HG03469 (cell line): Measurements from ENCODE around the gene SLC27A2.
A peak's percentile ranks its signal among the peaks of the same experiment; 100 is the strongest.
"Not testable (repeated sequence)": the region's sequence is repeated elsewhere in the genome, so short reads cannot be mapped to it uniquely, and the experiment has no call there.

Experiments
- ATAC-seq: cut with Tn5 transposase; IDR thresholded peaks from one replicate; pipeline ENCODE4 v1.9.1; 2021; ENCODE audit warnings: mild to moderate bottlenecking, moderate library complexity, moderate number of reproducible peaks; ENCODE audit not compliant: unreplicated experiment

SLC27A2 gene

DNA sequence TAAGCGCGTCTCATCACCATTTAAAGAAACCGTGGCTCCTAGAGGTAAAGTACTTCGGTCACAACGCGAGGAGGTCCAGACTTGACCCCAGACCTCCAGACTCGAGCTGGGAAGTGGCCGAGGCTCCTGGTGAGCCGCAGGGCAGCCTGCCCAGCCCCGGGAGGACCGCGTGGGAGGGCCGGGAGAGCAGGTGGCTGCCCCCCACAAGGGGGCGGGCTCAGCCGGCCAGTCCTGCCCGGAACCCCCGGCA lies at the start of gene SLC27A2:
SLC27A2 (plus strand) TSS at position 228 of the 250 bp plus-strand sequence. CDS start 232 bp downstream, outside the sequence.
- no peak for ATAC-seq

GRCh38 chr15:50132251-50132984 lies 49.6 kb upstream of the SLC27A2 start:
- ATAC-seq: not testable (repeated sequence)

- peak; percentile 77 for ATAC-seq
Measured at GRCh38 chr15:50134524-50135024, 47.4 kb upstream of the SLC27A2 start.

GRCh38 chr15:50135031-50135551 lies 46.9 kb upstream of the SLC27A2 start:
- ATAC-seq: peak; percentile 45

DNA sequence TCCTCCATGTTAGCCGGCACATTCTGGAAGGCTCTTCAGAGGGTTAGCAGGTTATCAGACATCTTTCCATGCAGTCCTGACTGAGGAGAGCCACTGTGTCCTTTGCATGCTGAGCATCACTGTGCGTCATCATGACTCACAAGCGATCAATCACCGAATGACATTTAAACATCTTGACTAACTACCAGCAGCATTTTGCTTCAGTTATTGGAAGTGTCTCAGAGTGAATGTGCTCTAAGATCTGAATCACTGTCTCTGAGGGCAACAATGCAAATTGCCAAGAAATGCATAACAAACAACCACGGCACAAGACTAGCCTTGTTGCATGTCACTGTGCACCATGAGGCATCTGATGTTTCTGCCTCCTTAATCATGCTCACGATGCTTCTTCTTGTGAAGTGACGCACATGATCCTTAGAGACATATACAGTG lies 44.6 kb upstream of the SLC27A2 start:
- ATAC-seq: no peak

DNA sequence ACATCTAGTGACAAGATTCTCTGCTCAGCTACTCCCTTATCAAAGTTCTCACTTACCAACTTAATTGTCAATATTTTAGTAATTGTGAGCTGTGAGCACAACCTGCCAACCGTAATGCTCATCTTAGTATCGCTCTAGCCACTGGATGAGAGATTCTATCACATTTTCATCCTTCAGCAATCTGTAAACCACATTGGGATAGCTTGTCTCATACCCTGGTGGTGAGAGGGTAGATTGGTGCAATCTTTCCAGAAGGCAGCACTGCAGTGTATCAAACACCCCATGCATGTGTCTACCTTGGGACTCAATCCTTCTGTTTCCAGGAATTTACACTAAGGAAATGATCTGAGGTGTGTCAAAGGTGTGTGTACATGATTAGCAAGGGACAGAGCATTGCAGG lies 44.1 kb upstream of the SLC27A2 start:
- ATAC-seq: no peak

- ATAC-seq: no peak
Measured at GRCh38 chr15:50138391-50138790, 43.6 kb upstream of the SLC27A2 start.

- ATAC-seq: no peak
Measured at GRCh38 chr15:50140098-50140497, 41.9 kb upstream of the SLC27A2 start.

- no peak for ATAC-seq
Measured at GRCh38 chr15:50140983-50141382, 41.0 kb upstream of the SLC27A2 start.

DNA sequence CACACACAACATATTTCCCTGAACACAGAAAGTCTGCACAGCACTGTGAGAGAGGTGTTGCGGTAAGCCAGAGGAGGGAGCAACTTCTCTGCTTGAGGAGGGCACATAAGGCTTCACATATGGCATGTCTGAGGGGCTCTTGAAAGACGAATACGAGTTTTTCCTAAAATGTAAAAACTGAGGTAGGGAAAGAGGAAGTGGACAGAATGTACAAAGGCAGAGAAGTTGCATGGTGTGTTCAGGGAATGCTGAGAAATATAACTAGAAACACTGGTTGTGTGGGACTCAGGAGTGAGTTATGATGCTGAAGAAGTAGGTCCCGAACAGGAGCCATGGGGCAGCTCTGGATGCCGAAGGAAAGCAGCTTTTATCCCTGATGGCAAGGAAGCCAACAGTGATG lies 40.1 kb upstream of the SLC27A2 start:
- no peak for ATAC-seq

- no peak for ATAC-seq
Measured at GRCh38 chr15:50143255-50143860, 38.6 kb upstream of the SLC27A2 start.

DNA sequence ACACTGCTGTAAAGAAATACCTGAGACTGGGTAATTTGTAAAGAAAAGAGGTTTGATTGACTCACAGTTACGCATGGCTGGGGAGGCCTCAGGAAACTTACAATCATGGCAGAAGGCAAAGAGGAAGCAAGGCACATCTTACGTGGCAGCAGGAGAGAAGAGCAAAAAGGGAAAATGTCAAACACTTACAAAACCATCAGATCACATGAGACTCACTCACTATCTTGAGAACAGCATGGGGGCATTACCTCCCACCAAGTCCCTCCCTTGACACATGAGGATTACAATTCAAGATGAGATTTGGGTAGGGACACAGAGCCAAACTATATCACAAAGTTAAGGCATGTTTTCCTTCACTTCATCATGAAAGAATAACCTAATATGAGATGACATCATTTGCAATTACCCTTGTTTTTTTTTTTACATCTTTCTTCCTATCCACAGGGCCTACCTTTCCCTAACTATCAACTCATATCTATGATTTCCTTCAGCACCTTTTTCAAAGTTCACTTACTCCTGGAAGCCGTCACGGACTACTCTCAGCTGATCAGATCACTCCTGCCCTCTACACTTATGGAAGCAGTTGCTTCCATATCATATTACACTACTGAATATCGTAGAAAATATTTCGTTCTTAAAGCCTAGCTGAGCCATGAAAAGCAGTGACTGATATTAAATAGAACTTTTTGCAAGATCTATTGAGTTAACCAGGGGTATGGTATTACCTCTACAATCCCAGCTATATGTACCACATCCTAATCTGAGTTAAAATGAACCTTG lies 37.5 kb upstream of the SLC27A2 start:
- ATAC-seq: no peak

- no peak for ATAC-seq
Measured at GRCh38 chr15:50145451-50145872, 36.5 kb upstream of the SLC27A2 start.

DNA sequence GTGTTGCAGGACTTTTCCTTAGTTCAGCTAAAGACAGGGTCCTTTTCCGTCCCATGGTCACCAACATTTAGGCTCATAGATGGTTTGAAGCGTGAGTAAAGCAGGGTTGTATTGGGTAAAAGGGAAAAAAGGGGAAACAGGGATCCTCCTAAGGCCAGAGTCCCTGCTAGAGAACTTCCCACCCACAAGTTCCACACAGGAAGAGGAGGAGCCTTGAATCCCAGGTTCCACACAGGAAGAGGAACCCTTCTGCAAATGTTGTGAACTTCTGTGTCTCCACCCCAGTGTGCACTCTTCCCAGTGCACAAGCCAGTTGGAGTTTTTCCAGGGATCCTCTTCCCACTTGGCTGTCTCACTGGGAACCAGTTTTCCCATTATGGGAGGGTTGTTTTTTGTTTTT lies 35.4 kb upstream of the SLC27A2 start:
- no peak for ATAC-seq

DNA sequence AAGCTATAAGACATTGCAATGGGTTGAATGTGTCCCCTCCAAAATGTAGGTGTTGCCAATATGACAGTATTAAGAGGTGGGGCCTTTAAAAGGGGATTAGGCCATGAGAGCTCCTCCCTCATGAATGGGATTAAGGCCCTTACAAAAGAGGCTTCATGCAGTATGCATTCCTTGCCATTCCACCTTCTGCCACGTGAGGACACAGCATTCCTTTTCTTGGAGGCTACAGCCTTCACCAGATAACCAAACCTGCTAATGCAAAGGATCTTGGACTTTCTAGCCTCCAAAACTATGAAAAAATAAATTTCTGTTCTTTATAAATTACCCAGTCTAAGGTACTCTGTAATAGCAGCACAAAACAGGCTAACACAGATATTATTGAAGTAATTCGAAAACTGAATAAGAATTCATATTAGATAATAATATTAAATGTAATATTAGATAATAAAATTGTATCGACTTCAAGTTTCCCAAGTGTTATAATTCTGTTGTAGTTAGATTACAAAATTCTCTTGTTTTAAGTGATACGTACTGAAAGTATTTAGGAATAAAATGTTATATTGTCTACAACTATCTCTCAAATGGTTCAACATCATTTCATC lies 33.5 kb upstream of the SLC27A2 start:
- no peak for ATAC-seq

DNA sequence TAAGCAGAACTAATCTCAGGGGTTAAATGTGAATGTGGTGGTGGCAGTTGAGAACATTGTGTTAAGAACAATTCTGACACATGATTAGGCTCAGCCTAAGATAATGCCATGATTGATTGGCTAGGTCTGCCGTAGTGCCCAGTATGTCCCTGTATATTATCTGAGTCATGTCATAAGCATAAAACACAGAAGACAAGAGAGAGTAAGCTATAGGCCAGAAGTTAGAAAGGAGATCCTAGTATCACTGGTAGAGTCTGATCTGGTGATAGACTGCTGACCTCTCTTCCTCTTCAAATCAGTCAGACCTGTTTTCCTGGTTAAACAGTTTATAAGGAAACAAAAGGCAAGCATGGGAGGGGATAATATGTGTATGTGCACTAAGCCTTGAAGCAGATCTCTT lies 32.9 kb upstream of the SLC27A2 start:
- ATAC-seq: no peak

GRCh38 chr15:50150349-50150748 lies 31.6 kb upstream of the SLC27A2 start:
- ATAC-seq: no peak

- ATAC-seq: no peak
Measured at GRCh38 chr15:50150851-50151250, 31.1 kb upstream of the SLC27A2 start.

DNA sequence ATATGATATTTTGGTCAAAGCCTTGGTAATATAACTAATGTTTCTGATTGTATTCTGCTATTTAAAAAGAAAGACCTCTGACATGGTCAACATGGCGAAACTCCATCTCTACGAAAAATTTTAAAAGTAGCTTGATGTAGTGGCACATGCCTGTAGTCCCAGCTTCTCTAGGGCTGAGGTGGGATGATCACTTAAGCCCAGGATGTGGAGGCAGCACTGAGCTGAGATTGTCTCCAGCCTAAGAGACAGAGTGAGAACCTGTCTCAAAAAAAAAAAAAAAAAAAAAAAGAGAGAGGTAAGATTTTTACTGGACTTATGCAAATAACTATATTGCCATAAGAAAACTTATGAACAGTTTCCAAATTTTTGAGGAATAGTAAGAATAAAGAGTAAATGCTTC lies 30.5 kb upstream of the SLC27A2 start:
- ATAC-seq: no peak

DNA sequence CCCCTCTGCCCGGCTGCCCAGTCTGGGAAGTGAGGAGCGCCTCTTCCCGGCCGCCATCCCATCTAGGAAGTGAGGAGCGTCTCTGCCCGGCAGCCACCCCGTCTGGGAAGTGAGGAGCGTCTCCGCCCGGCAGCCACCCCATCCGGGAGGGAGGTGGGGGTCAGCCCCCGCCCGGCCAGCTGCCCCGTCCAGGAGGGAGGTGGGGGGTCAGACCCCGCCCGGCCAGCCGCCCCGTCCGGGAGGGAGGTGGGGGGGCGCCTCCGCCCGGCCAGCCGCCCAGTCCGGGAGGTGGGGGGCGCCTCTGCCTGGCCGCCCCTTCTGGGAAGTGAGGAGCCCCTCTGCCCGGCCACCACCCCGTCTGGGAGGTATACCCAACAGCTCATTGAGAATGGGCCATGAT lies 23.8 kb upstream of the SLC27A2 start:
- ATAC-seq: not testable (repeated sequence)
